GM19324 (cell line): ENCODE measurements around the gene PDE3B.
"Not testable (repeated sequence)": the region's sequence is repeated elsewhere in the genome, so short reads cannot be mapped to it uniquely, and the experiment has no call there.

Source experiments
- ATAC-seq: cut with Tn5 transposase; IDR thresholded peaks from one replicate; pipeline ENCODE4 v1.9.1; 2021; ENCODE audit warnings: mild to moderate bottlenecking, moderate library complexity; ENCODE audit not compliant: unreplicated experiment, low FRiP score

The PDE3B gene

GRCh38 chr11:14784230-14784629 lies 140.6 kb downstream of the PDE3B start:
- ATAC-seq, result no peak

DNA sequence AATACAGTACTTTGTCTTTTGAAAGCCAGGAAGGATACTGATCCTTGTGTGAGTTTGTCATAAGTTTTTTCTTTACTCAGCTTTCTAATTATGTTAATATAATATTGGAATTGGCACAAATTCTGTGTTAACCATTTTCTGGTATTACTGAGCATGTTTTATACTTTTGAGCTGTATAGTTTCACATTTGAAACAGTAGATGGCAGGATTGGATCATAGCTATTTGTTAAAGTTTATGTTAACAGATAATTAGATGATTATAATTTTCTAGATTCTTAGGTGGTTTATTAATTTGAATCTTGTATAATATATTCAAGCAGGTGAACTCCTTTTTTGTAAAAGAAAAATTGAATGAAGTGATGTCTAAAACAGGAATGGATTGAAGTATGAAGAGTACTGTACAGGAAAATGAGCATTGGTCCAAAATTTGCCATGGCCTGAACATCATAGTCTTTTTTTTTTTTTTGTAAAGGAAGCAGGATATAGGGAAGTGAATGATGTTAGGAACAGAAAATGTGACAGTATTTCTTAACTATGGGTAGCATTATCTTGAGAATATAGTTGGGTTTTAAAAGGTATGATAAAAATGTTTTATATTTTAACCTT lies 146.4 kb downstream of the PDE3B start:
- ATAC-seq, result no peak

DNA sequence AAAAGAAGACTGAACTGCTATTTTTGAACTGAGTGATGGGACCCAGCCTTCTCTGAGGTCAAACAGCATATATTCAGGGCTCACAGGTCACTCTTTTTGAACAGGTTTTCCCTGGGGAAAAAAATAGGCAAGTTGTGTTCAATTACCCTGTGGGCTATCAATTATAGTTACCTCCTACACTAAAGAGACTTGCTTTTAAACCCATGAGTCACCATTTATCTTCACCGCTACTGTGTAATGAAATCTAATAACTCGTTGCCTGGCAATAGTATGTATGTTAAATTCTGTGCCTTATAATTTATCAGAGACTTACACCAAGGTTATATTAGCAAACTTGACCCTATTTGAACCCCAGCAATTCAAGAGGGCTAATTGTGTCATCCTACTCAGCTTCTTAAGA lies 149.9 kb downstream of the PDE3B start:
- ATAC-seq, result no peak

DNA sequence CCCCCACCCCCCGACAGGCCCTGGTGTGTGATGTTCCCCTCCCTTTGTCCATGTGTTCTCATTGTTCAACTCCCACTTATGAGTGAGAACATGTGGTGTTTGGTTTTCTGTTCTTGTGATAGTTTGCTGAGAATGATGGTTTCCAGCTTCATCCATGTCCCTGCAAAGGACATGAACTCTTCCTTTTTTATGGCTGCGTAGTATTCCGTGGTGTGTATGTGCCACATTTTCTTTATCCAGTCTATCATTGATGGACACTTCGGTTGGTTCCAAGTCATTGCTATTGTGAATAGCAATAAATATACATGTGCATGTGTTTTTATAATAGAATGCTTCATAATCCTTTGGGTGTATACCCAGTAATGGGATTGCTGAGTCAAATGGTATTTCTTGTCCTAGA lies 152.4 kb downstream of the PDE3B start:
- not testable (repeated sequence) for ATAC-seq

DNA sequence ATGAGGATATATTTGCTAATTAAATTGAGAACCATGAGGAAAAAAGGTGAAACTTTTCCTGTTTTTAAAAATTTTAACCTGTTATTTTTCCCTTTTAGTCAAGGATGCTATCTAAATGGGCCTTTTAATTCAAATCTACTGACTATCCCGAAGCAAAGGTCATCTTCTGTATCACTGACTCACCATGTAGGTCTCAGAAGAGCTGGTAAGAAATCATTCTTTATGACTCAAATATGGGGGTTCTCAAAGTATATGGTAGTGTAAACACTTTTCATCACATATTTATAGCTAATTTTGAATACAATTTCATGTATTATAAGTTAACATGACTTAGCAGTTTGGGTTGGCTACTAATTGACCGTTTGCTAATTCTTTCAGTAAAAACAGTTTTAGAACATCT lies 160.2 kb downstream of the PDE3B start:
- no peak for ATAC-seq

- ATAC-seq, result no peak
Observed at GRCh38 chr11:14809466-14809865, 165.9 kb downstream of the PDE3B start.

DNA sequence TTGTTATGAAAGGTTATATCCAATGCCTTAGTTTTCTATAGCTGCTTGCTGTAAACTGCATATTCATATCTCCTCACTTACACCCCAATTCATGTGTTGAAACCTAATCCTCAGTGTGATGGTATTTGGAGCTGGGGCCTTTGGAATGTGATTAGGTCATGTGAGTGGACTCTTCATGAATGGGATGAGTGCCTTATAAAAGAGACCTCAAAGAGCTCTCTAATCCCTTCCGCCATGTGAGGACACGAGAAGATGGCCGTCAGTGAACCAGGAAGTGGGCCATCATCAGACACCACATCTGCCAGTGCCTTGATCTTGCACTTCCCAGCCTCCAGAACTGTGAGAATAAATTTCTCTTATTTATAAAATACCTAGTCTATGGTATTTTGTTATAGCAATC lies 169.2 kb downstream of the PDE3B start:
- no peak for ATAC-seq

- ATAC-seq, result no peak
Observed at GRCh38 chr11:14813516-14813915, 169.9 kb downstream of the PDE3B start.

- no peak for ATAC-seq
Observed at GRCh38 chr11:14818779-14819178, 175.2 kb downstream of the PDE3B start.

GRCh38 chr11:14819596-14819995 lies 176.0 kb downstream of the PDE3B start:
- no peak for ATAC-seq

- no peak for ATAC-seq
Observed at GRCh38 chr11:14821031-14821430, 177.4 kb downstream of the PDE3B start.

GRCh38 chr11:14826600-14826999 lies 183.0 kb downstream of the PDE3B start:
- no peak for ATAC-seq

DNA sequence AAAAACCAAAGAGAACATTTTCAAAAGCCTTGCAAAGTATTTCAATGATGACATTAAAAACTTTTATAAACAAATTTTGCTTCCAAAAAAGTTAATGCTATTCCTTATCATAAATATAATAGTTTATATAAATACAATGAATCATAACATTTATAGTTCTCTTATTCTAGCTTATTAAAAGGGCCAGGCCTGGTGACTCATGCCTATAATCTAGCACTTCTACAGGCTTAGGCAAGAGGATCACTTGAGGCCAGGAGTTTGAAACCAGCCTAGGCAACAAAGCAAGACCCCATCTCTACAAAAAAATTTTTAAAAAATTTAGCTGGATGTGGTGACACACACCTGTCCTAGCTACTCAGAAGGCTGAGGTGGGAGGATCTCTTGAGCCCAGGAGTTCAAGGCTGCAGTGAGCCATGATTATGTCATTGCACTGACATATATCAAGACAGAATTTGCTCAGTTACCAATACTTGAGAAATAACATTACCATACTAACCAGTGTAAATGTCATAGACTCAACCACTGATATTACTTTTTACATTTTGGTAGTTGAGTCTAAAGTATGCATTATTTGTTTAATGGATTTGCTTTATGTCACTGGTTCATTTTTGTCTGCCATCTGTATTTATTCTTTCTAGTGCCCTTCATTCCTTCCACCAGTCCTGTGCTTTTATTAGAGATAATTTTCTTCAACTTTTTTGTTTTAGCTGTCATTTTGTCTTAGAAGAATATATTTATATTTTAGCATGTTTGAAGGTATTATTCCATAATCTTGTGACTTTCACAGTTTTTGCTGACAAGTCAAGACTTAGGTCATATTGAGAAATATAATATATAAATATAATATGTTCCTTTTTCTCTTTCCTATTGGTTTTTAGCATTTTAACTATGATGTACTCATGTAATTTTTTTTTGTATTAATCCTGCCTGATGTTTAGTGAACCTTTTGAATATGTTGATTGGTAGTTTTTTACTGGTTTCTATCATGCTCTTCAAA lies 192.2 kb downstream of the PDE3B start:
- no peak for ATAC-seq

- ATAC-seq, result no peak
Observed at GRCh38 chr11:14842002-14842401, 198.4 kb downstream of the PDE3B start.

DNA sequence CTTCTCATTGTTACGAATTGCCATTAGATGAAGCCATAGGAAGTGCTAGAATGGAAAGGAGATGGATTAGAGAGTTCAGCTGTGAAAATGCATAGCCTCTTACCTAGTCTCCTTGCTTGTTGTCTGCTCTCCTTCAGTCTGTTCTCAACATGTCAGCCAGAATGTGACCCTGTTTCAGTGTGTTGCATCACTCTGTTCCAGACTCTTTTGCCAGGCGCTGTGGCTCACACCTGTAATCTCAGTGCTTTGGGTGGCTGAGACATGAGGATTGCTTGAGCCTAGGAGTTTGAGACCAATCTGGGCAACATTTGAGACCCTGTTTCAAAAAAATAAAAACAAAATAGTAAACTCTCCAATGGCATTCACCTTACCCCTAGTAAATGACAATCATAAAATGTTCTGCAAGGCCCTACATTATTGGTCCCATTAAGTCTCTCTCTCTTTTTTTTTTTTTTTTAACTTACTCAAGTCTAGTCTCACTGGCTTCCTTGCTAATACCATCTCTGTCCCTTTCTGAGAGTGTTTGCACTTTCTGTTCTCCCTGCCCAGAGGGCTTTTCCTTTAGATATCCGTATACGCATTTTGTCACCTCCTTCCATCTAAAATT lies 209.1 kb downstream of the PDE3B start:
- ATAC-seq, result no peak

- no peak for ATAC-seq
Observed at GRCh38 chr11:14854057-14854456, 210.5 kb downstream of the PDE3B start.

- no peak for ATAC-seq
Observed at GRCh38 chr11:14855890-14856289, 212.3 kb downstream of the PDE3B start.

- no peak for ATAC-seq
Observed at GRCh38 chr11:14857621-14858020, 214.0 kb downstream of the PDE3B start.

DNA sequence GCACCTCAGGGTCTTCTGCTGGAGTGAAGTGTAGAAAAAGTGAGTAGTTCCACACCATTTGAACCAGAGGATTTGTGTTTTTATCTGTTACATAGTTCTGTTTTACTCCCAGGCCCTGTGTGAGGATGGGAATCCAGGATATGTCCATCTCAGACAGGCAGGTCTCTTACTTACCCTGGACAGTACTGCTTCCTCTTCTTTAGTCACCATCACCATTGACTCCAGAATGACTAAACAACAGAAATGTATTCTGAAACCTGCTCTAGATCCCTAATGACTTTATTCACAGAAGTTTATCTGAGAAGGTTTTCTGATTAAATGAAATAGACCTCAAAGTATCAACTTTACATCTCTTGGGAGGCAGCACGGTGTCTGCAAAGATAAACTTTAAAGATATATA lies 214.8 kb downstream of the PDE3B start:
- no peak for ATAC-seq

GRCh38 chr11:14860511-14860910 lies 216.9 kb downstream of the PDE3B start:
- no peak for ATAC-seq

- ATAC-seq, result no peak
Observed at GRCh38 chr11:14861680-14862079, 218.1 kb downstream of the PDE3B start.
